IMR-90 (cell line): Measurements from ENCODE around the gene PRMT5.

ENCODE experiments used
- CEBPB ChIP-seq: IDR thresholded peaks from 2 replicates; pipeline ENCODE4 v1.6.1; 2012; ENCODE audit warnings: low read depth, low read length, improper control_type of control experiment
- CTCF ChIP-seq: conservative IDR thresholded peaks from 2 replicates; pipeline ENCODE4 v1.5.1; 2012; ENCODE audit warnings: mild to moderate bottlenecking, low read depth, low read length, improper control_type of control experiment
- NFE2L2 ChIP-seq: fragments of 150-350 bp; IDR thresholded peaks from 2 replicates; pipeline ENCODE4 v1.6.1; 2016; ENCODE audit warnings: low read depth, mild to moderate bottlenecking, low read length
- POLR2A ChIP-seq: IDR thresholded peaks from 2 replicates; pipeline ENCODE4 v1.6.1; 2012; ENCODE audit warnings: mild to moderate bottlenecking, low read depth, low read length
- USF2 ChIP-seq: fragments of 150-350 bp; IDR thresholded peaks from 2 replicates; pipeline ENCODE4 v1.6.1; 2017; ENCODE audit warnings: mild to moderate bottlenecking, antibody characterized with exemption, low read length, low read depth

- TF ChIP-seq CTCF = no peak
- TF ChIP-seq POLR2A = no peak
- no peak for TF ChIP-seq CEBPB
- no peak for TF ChIP-seq NFE2L2
- no peak for TF ChIP-seq USF2
Observed at GRCh38 chr14:22887260-22887989, 41.8 kb downstream of the PRMT5 start.
